ENCODE results near the gene PRKN. TPM values are rescaled to one million over a fixed set of nuclear protein-coding genes. Genes with fewer than 3 reads are reported as not detected.

Gene PRKN
- total RNA-seq, 1 donor from 2014 or later = not detected

- Mint-ChIP-seq H3K9me3 (peaks cover 4% of the 10 kb centered on the region), H3K27me3 (ENCODE audit: insufficient read depth) (no peaks in the 10 kb centered on the region), H3K36me3 (ENCODE audit: low read depth) (no peaks in the 10 kb centered on the region), H3K4me1 (ENCODE audit: low read depth) (no peaks in the 10 kb centered on the region), H3K4me3 (no peak overlapping the region), H3K27ac (no peak overlapping the region)
- intact Hi-C loops (cut with micrococcal nuclease) = no loop called here
- DNase-seq (ENCODE audit: low spot score) = no peak
Measured at GRCh38 chr6:162528538-162528937, 199.0 kb downstream of the PRKN start.

GRCh38 chr6:162526960-162527359 is 200.6 kb downstream of the PRKN start:
- H3K27me3 Mint-ChIP-seq (ENCODE audit: insufficient read depth) = no peaks in the 10 kb centered on the region
- H3K27ac Mint-ChIP-seq = no peak overlapping the region
- intact Hi-C loops (cut with micrococcal nuclease) = no loop called here
- no peak for DNase-seq (ENCODE audit: low spot score)
- H3K4me3 Mint-ChIP-seq = no peak overlapping the region
- H3K4me1 Mint-ChIP-seq (ENCODE audit: low read depth) = no peaks in the 10 kb centered on the region
- H3K36me3 Mint-ChIP-seq (ENCODE audit: low read depth) = no peaks in the 10 kb centered on the region
- peaks cover 4% of the 10 kb centered on the region for H3K9me3 Mint-ChIP-seq

- Mint-ChIP-seq H3K27me3 (ENCODE audit: insufficient read depth) (no peaks in the 10 kb centered on the region), H3K9me3 (peaks cover 4% of the 10 kb centered on the region), H3K36me3 (ENCODE audit: low read depth) (no peaks in the 10 kb centered on the region), H3K4me3 (no peak overlapping the region), H3K4me1 (ENCODE audit: low read depth) (no peaks in the 10 kb centered on the region), H3K27ac (no peak overlapping the region)
- intact Hi-C loops (cut with micrococcal nuclease) = no loop called here
- no peak for DNase-seq (ENCODE audit: low spot score)
Measured at GRCh38 chr6:162525181-162525580, 202.4 kb downstream of the PRKN start.

- DNase-seq (ENCODE audit: low spot score) = no peak
- Mint-ChIP-seq H3K27ac (no peak overlapping the region), H3K4me3 (no peak overlapping the region), H3K9me3 (no peaks in the 10 kb centered on the region), H3K4me1 (ENCODE audit: low read depth) (no peaks in the 10 kb centered on the region), H3K36me3 (ENCODE audit: low read depth) (no peaks in the 10 kb centered on the region), H3K27me3 (ENCODE audit: insufficient read depth) (no peaks in the 10 kb centered on the region)
- intact Hi-C loops (cut with micrococcal nuclease) = no loop called here
Measured at GRCh38 chr6:162512744-162513143, 214.8 kb downstream of the PRKN start.

GRCh38 chr6:162497389-162497788 is 230.2 kb downstream of the PRKN start:
- Mint-ChIP-seq H3K9me3 (peaks cover 3% of the 10 kb centered on the region), H3K36me3 (ENCODE audit: low read depth) (no peaks in the 10 kb centered on the region), H3K27ac (no peak overlapping the region), H3K4me1 (ENCODE audit: low read depth) (no peaks in the 10 kb centered on the region), H3K27me3 (ENCODE audit: insufficient read depth) (no peaks in the 10 kb centered on the region), H3K4me3 (no peak overlapping the region)
- intact Hi-C loops (cut with micrococcal nuclease) = no loop called here
- DNase-seq (ENCODE audit: low spot score) = no peak

- Mint-ChIP-seq H3K4me1 (ENCODE audit: low read depth) (no peaks in the 10 kb centered on the region), H3K4me3 (no peak overlapping the region), H3K27me3 (ENCODE audit: insufficient read depth) (no peaks in the 10 kb centered on the region), H3K9me3 (peaks cover 3% of the 10 kb centered on the region), H3K36me3 (ENCODE audit: low read depth) (no peaks in the 10 kb centered on the region), H3K27ac (no peak overlapping the region)
- DNase-seq (ENCODE audit: low spot score) = no peak
- intact Hi-C loops (cut with micrococcal nuclease) = no loop called here
Measured at GRCh38 chr6:162493917-162494316, 233.6 kb downstream of the PRKN start.

GRCh38 chr6:162491637-162492036 is 235.9 kb downstream of the PRKN start:
- DNase-seq (ENCODE audit: low spot score) = no peak
- H3K27ac Mint-ChIP-seq = no peak overlapping the region
- H3K4me3 Mint-ChIP-seq = no peak overlapping the region
- no peaks in the 10 kb centered on the region for H3K36me3 Mint-ChIP-seq (ENCODE audit: low read depth)
- H3K9me3 Mint-ChIP-seq = peaks cover 3% of the 10 kb centered on the region
- intact Hi-C loops (cut with micrococcal nuclease) = no loop called here
- no peaks in the 10 kb centered on the region for H3K4me1 Mint-ChIP-seq (ENCODE audit: low read depth)
- H3K27me3 Mint-ChIP-seq (ENCODE audit: insufficient read depth) = no peaks in the 10 kb centered on the region

GRCh38 chr6:162489101-162489976 is 238.2 kb downstream of the PRKN start:
- no peak overlapping the region for H3K27ac Mint-ChIP-seq
- H3K36me3 Mint-ChIP-seq (ENCODE audit: low read depth) = no peaks in the 10 kb centered on the region
- intact Hi-C loops (cut with micrococcal nuclease) = no loop called here
- no peak overlapping the region for H3K4me3 Mint-ChIP-seq
- H3K4me1 Mint-ChIP-seq (ENCODE audit: low read depth) = no peaks in the 10 kb centered on the region
- H3K9me3 Mint-ChIP-seq = no peaks in the 10 kb centered on the region
- H3K27me3 Mint-ChIP-seq (ENCODE audit: insufficient read depth) = no peaks in the 10 kb centered on the region
- no peak for DNase-seq (ENCODE audit: low spot score)

- no peaks in the 10 kb centered on the region for H3K27me3 Mint-ChIP-seq (ENCODE audit: insufficient read depth)
- intact Hi-C loops (cut with micrococcal nuclease) = no loop called here
- H3K4me3 Mint-ChIP-seq = no peak overlapping the region
- no peak overlapping the region for H3K27ac Mint-ChIP-seq
- no peaks in the 10 kb centered on the region for H3K9me3 Mint-ChIP-seq
- no peaks in the 10 kb centered on the region for H3K36me3 Mint-ChIP-seq (ENCODE audit: low read depth)
- no peak for DNase-seq (ENCODE audit: low spot score)
- H3K4me1 Mint-ChIP-seq (ENCODE audit: low read depth) = no peaks in the 10 kb centered on the region
Measured at GRCh38 chr6:162488444-162488843, 239.1 kb downstream of the PRKN start.

GRCh38 chr6:162485464-162485863 is 242.1 kb downstream of the PRKN start:
- Mint-ChIP-seq H3K9me3 (no peaks in the 10 kb centered on the region), H3K27me3 (ENCODE audit: insufficient read depth) (no peaks in the 10 kb centered on the region), H3K4me3 (no peak overlapping the region), H3K4me1 (ENCODE audit: low read depth) (no peaks in the 10 kb centered on the region), H3K27ac (no peak overlapping the region), H3K36me3 (ENCODE audit: low read depth) (no peaks in the 10 kb centered on the region)
- no peak for DNase-seq (ENCODE audit: low spot score)
- intact Hi-C loops (cut with micrococcal nuclease) = no loop called here

- intact Hi-C loops (cut with micrococcal nuclease) = no loop called here
- Mint-ChIP-seq H3K4me3 (no peak overlapping the region), H3K36me3 (ENCODE audit: low read depth) (no peaks in the 10 kb centered on the region), H3K9me3 (peaks cover 3% of the 10 kb centered on the region), H3K27me3 (ENCODE audit: insufficient read depth) (no peaks in the 10 kb centered on the region), H3K27ac (no peak overlapping the region), H3K4me1 (ENCODE audit: low read depth) (no peaks in the 10 kb centered on the region)
- DNase-seq (ENCODE audit: low spot score) = no peak
Measured at GRCh38 chr6:162481938-162482337, 245.6 kb downstream of the PRKN start.

GRCh38 chr6:162481320-162481719 is 246.2 kb downstream of the PRKN start:
- no peak overlapping the region for H3K4me3 Mint-ChIP-seq
- DNase-seq (ENCODE audit: low spot score) = no peak
- H3K4me1 Mint-ChIP-seq (ENCODE audit: low read depth) = no peaks in the 10 kb centered on the region
- peaks cover 3% of the 10 kb centered on the region for H3K9me3 Mint-ChIP-seq
- intact Hi-C loops (cut with micrococcal nuclease) = no loop called here
- H3K27ac Mint-ChIP-seq = no peak overlapping the region
- no peaks in the 10 kb centered on the region for H3K27me3 Mint-ChIP-seq (ENCODE audit: insufficient read depth)
- no peaks in the 10 kb centered on the region for H3K36me3 Mint-ChIP-seq (ENCODE audit: low read depth)

GRCh38 chr6:162478192-162478671 is 249.3 kb downstream of the PRKN start:
- H3K27me3 Mint-ChIP-seq (ENCODE audit: insufficient read depth) = no peaks in the 10 kb centered on the region
- no peak for DNase-seq (ENCODE audit: low spot score)

More at GRCh38 chr6:162478192-162478671, 249.3 kb downstream of the PRKN start:
- Mint-ChIP-seq H3K27ac (no peak overlapping the region), H3K9me3 (peaks cover 3% of the 10 kb centered on the region), H3K4me1 (ENCODE audit: low read depth) (no peaks in the 10 kb centered on the region), H3K4me3 (no peak overlapping the region), H3K36me3 (ENCODE audit: low read depth) (no peaks in the 10 kb centered on the region)
- intact Hi-C loops (cut with micrococcal nuclease) = no loop called here
